MM.1S (cell line): Measurements from ENCODE around the gene SCLY.

Experiments
- DNase-seq: peaks from one replicate; pipeline ENCODE4 v3.0.0-alpha.2; 2015
- H2AFZ ChIP-seq: fragments of 300-600 bp; sonication (generic); 2 replicates; pipeline ENCODE4 v1.6.0; 2016; ENCODE audit warnings: antibody characterized with exemption, low read length
- H3F3A ChIP-seq: fragments of 300-600 bp; sonication (generic); 2 replicates; pipeline ENCODE4 v1.6.1; 2016; ENCODE audit warnings: mild to moderate bottlenecking, antibody characterized with exemption, low read length, moderate library complexity, mixed read lengths; ENCODE audit not compliant: insufficient read depth
- H3K27ac ChIP-seq: fragments of 300-600 bp; sonication (generic); 2 replicates; pipeline ENCODE4 v1.5.1; 2016; ENCODE audit warnings: mild to moderate bottlenecking, low read length
- H3K27me3 ChIP-seq: fragments of 300-600 bp; sonication (generic); replicated peaks from 2 replicates; pipeline ENCODE4 v1.6.0; 2016; ENCODE audit warnings: low read length; ENCODE audit not compliant: insufficient read depth
- H3K36me3 ChIP-seq: fragments of 300-600 bp; sonication (generic); replicated peaks from 2 replicates; pipeline ENCODE4 v1.6.1; 2016; ENCODE audit warnings: mild to moderate bottlenecking, low read length, mixed read lengths; ENCODE audit not compliant: insufficient read depth
- H3K4me1 ChIP-seq: fragments of 300-600 bp; sonication (generic); 2 replicates; pipeline ENCODE4 v1.6.1; 2016; ENCODE audit warnings: low read length, mixed read lengths
- H3K4me2 ChIP-seq: fragments of 300-600 bp; sonication (generic); 2 replicates; pipeline ENCODE4 v1.6.0; 2016; ENCODE audit warnings: low read depth, low read length
- H3K4me3 ChIP-seq: fragments of 300-600 bp; sonication (generic); 2 replicates; pipeline ENCODE4 v1.5.1; 2016; ENCODE audit warnings: low read length, mixed read lengths
- H3K79me2 ChIP-seq: fragments of 300-600 bp; sonication (generic); 2 replicates; pipeline ENCODE4 v1.6.1; 2016; ENCODE audit warnings: mixed run types, low read length, mixed read lengths
- H3K9ac ChIP-seq: fragments of 300-600 bp; sonication (generic); 2 replicates; pipeline ENCODE4 v1.6.1; 2016; ENCODE audit warnings: low read length, mixed read lengths
- H3K9me2 ChIP-seq: fragments of 300-600 bp; sonication (generic); replicated peaks from 2 replicates; pipeline ENCODE4 v1.6.1; 2016; ENCODE audit warnings: mild to moderate bottlenecking, low read length, mixed read lengths; ENCODE audit not compliant: insufficient read depth
- H3K9me3 ChIP-seq: fragments of 300-600 bp; sonication (generic); replicated peaks from 2 replicates; pipeline ENCODE4 v1.6.1; 2016; ENCODE audit warnings: mild to moderate bottlenecking, low read length, mixed read lengths; ENCODE audit not compliant: insufficient read depth
- H4K20me1 ChIP-seq: fragments of 300-600 bp; sonication (generic); 2 replicates; pipeline ENCODE4 v1.6.1; 2016; ENCODE audit warnings: mild to moderate bottlenecking, low read length, moderate library complexity, mixed read lengths; ENCODE audit not compliant: insufficient read depth
- CTCF ChIP-seq: fragments of 300-600 bp; sonication (generic); IDR thresholded peaks from 2 replicates; pipeline ENCODE4 v1.5.1; 2016; ENCODE audit warnings: antibody characterized with exemption, low read length, mixed read lengths
- EZH2 ChIP-seq: fragments of 300-600 bp; sonication (generic); optimal IDR thresholded peaks from 2 replicates; pipeline ENCODE3; 2017; ENCODE audit warnings: low read depth, mild to moderate bottlenecking, antibody characterized with exemption, low read length, mixed read lengths
- EZH2phosphoT487 ChIP-seq: fragments of 300-600 bp; sonication (generic); IDR thresholded peaks from 2 replicates; pipeline ENCODE4 v1.6.1; 2018; ENCODE audit warnings: antibody characterized with exemption, low read length

The SCLY gene

GRCh38 chr2:238024986-238025385 lies 35.8 kb upstream of the SCLY start:
- H3K9me3 ChIP-seq: no peaks in the 10 kb centered on the region
- H3K27me3 ChIP-seq: no peaks in the 10 kb centered on the region
- H3K4me3 ChIP-seq: no peak overlapping the region
- H3K9ac ChIP-seq: no peak overlapping the region
- H4K20me1 ChIP-seq: no peaks in the 10 kb centered on the region
- no peak for DNase-seq
- H2AFZ ChIP-seq: no peak overlapping the region
- H3K4me1 ChIP-seq: no peaks in the 10 kb centered on the region
- no peaks in the 10 kb centered on the region for H3F3A ChIP-seq
- no peak overlapping the region for H3K27ac ChIP-seq
- TF ChIP-seq EZH2 (no peak), EZH2phosphoT487 (no peak), CTCF (no peak)
- H3K9me2 ChIP-seq: no peaks in the 10 kb centered on the region
- no peaks in the 10 kb centered on the region for H3K36me3 ChIP-seq
- no peak overlapping the region for H3K4me2 ChIP-seq
- no peaks in the 10 kb centered on the region for H3K79me2 ChIP-seq

- H3K9me2 ChIP-seq: no peaks in the 10 kb centered on the region
- H3F3A ChIP-seq: no peaks in the 10 kb centered on the region
- H3K9ac ChIP-seq: no peak overlapping the region
- H3K79me2 ChIP-seq: no peaks in the 10 kb centered on the region
- no peak overlapping the region for H3K27ac ChIP-seq
- H2AFZ ChIP-seq: no peak overlapping the region
- no peak overlapping the region for H3K4me2 ChIP-seq
- H3K36me3 ChIP-seq: no peaks in the 10 kb centered on the region
- no peaks in the 10 kb centered on the region for H3K9me3 ChIP-seq
- H3K27me3 ChIP-seq: no peaks in the 10 kb centered on the region
- H4K20me1 ChIP-seq: no peaks in the 10 kb centered on the region
- no peaks in the 10 kb centered on the region for H3K4me1 ChIP-seq
- H3K4me3 ChIP-seq: no peak overlapping the region
- DNase-seq: no peak
- TF ChIP-seq EZH2phosphoT487: no peak
- TF ChIP-seq CTCF: no peak
- no peak for TF ChIP-seq EZH2
Measured at GRCh38 chr2:238025741-238026360, 35.0 kb upstream of the SCLY start.

DNA sequence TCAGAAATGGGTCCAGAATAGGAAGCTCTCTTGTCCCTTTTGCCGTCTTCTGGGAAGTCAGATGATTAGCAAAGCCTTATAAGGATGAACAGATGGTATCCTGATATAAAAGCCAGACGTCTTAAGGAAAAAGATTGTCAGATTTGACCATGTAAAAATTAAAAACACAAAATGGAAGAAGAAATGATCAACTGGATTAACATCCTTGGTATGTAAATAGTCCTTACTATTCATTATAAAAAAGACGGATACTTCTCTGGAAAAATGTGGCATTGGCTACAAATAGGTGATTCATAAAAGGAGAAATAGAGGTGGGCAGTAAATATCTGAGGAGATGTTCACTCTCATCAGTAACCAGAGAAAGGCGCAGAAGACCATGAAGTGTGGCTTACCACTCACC lies 33.7 kb upstream of the SCLY start:
- Histone ChIP-seq H3K36me3 (no peaks in the 10 kb centered on the region), H2AFZ (no peak overlapping the region), H3K9me3 (no peaks in the 10 kb centered on the region), H3F3A (no peaks in the 10 kb centered on the region), H3K9ac (no peak overlapping the region), H4K20me1 (no peaks in the 10 kb centered on the region), H3K27ac (no peak overlapping the region), H3K4me1 (no peaks in the 10 kb centered on the region), H3K27me3 (no peaks in the 10 kb centered on the region), H3K79me2 (no peaks in the 10 kb centered on the region), H3K4me3 (no peak overlapping the region), H3K4me2 (no peak overlapping the region), H3K9me2 (no peaks in the 10 kb centered on the region)
- TF ChIP-seq CTCF (no peak), EZH2phosphoT487 (no peak), EZH2 (no peak)
- no peak for DNase-seq
